ENCODE results near the gene SAT1.
A peak's percentile ranks its signal among the peaks of the same experiment; 100 is the strongest.

The SAT1 gene

DNA sequence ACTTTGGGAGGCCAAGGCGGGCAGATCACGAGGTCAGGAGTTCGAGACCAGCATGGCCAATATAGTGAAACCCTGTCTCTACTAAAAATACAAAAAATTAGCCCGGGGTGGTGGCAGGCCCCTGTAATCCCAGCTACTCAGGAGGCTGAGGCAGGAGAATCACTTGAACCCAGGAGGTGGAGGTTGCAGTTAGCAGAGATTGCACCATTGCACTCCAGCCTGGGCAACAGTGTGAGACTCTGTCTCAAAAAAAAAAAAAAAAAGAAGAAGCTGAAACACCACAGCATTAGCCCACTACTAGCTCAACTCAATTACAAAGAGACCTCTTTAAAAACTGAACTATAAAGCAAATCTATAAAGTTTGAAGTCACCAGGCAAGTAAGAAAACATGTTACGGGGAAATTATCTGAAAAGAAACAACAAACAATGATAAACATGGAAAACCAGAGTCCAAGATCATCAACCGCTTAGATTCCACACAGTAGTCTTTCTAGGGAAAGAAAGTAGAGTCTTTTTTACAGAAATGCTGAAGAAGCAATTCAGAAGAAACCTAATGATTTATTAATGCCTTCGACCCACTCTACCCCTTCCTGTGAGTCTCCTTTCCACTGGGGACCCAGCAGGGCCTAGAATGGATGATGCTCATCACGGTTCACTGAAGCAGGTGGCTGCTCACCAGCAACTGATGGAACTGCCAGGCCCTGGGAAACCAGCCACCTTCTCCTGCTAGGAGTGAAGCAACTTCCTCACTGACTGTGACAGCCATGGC is 6.6 kb downstream of the SAT1 start:
- no peak for TF ChIP-seq GABPA (IDR thresholded peaks at IDR 0.05; ENCODE audit: low read depth)
- peak; percentile 22; the same call in 1 of the 2 replicates for TF ChIP-seq SPI1 (IDR thresholded peaks at IDR 0.05; ENCODE audit: borderline replicate concordance, low read depth)
- peak in 1 of 2 experiments; percentile 33 for DNase-seq (ENCODE audit: low read depth in 1 of 2, low spot score in 1 of 2)
- H3K27me3 ChIP-seq (ENCODE audit: insufficient read depth, poor library complexity, severe bottlenecking): no peaks in the 10 kb centered on the region
- no peak overlapping the region for H3K4me3 ChIP-seq (replicated peaks; ENCODE audit: insufficient read depth, low read length)
- no peak overlapping the region for H3K27ac ChIP-seq (replicated peaks)

DNA sequence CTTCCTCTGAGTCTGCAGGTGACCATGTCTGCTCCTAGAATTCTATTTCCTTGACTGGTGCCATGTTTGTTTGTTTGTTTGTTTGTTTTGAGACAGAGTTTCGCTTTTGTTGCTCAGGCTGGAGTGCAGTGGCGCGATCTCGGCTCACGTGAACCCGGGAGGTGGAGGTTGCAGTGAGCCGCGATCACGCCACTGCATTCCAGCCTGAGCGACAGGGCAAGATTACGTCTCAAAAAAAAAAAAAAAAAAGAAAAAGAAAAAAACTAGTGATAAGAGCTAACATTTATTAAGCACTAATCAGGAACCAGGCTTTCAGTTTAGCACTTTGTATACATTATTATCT is 7.2 kb downstream of the SAT1 start:
- Histone ChIP-seq H3K27me3 (ENCODE audit: insufficient read depth, poor library complexity, severe bottlenecking) (no peaks in the 10 kb centered on the region), H3K27ac (replicated peaks) (no peak overlapping the region), H3K4me3 (replicated peaks; ENCODE audit: insufficient read depth, low read length) (no peak overlapping the region)
- TF ChIP-seq, protein P1, sequence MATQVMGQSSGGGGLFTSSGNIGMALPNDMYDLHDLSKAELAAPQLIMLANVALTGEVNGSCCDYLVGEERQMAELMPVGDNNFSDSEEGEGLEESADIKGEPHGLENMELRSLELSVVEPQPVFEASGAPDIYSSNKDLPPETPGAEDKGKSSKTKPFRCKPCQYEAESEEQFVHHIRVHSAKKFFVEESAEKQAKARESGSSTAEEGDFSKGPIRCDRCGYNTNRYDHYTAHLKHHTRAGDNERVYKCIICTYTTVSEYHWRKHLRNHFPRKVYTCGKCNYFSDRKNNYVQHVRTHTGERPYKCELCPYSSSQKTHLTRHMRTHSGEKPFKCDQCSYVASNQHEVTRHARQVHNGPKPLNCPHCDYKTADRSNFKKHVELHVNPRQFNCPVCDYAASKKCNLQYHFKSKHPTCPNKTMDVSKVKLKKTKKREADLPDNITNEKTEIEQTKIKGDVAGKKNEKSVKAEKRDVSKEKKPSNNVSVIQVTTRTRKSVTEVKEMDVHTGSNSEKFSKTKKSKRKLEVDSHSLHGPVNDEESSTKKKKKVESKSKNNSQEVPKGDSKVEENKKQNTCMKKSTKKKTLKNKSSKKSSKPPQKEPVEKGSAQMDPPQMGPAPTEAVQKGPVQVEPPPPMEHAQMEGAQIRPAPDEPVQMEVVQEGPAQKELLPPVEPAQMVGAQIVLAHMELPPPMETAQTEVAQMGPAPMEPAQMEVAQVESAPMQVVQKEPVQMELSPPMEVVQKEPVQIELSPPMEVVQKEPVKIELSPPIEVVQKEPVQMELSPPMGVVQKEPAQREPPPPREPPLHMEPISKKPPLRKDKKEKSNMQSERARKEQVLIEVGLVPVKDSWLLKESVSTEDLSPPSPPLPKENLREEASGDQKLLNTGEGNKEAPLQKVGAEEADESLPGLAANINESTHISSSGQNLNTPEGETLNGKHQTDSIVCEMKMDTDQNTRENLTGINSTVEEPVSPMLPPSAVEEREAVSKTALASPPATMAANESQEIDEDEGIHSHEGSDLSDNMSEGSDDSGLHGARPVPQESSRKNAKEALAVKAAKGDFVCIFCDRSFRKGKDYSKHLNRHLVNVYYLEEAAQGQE (IDR thresholded peaks at IDR 0.05; ENCODE audit: insufficient replicate concordance, low read depth): no peak
- TF ChIP-seq POLR2AphosphoS5 (IDR thresholded peaks at IDR 0.05; ENCODE audit: low read depth) (no peak), GABPA (IDR thresholded peaks at IDR 0.05; ENCODE audit: low read depth) (no peak), SPI1 (IDR thresholded peaks at IDR 0.05; ENCODE audit: borderline replicate concordance, low read depth) (no peak)
- TF ChIP-seq, protein P2, sequence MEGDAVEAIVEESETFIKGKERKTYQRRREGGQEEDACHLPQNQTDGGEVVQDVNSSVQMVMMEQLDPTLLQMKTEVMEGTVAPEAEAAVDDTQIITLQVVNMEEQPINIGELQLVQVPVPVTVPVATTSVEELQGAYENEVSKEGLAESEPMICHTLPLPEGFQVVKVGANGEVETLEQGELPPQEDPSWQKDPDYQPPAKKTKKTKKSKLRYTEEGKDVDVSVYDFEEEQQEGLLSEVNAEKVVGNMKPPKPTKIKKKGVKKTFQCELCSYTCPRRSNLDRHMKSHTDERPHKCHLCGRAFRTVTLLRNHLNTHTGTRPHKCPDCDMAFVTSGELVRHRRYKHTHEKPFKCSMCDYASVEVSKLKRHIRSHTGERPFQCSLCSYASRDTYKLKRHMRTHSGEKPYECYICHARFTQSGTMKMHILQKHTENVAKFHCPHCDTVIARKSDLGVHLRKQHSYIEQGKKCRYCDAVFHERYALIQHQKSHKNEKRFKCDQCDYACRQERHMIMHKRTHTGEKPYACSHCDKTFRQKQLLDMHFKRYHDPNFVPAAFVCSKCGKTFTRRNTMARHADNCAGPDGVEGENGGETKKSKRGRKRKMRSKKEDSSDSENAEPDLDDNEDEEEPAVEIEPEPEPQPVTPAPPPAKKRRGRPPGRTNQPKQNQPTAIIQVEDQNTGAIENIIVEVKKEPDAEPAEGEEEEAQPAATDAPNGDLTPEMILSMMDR (IDR thresholded peaks at IDR 0.05; ENCODE audit: insufficient read depth, low read length): no peak
- DNase-seq (ENCODE audit: low read depth in 1 of 2, low spot score in 1 of 2): no peak

DNA sequence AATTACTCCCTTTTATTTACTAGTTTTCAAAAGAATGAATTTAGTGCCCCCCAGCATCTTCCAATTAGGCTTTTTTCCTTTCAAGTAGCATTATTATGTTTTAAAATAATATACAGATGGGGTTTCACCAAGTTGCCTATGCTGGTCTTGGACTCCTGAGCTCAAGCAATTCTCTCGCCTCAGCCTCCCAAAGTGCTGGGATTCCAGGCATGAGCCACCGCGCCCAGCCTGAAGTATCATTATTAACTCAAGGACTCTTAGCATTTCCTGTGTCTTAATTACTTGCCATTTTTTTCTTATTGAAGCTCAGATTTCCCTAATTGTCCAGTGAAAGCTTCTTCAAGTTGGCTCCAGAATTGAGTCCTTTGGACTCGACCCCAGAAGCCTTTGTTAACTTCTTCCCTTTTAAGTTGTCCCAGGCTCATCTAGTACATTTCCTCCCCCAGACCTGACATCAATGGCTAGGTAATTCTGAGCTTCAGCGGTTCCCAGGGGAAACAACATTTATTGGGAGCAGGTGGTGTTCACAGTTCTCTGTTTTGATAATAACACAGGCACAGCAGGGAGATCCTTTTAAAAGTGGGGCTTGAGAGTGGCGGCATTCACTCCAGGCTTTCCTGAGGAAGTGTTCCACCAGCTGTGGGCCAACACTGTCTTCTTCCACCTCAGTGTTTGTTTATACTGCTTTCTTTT is 10.0 kb downstream of the SAT1 start:
- Histone ChIP-seq H3K4me3 (replicated peaks; ENCODE audit: insufficient read depth, low read length) (no peak overlapping the region), H3K27ac (replicated peaks) (no peak overlapping the region), H3K27me3 (ENCODE audit: insufficient read depth, poor library complexity, severe bottlenecking) (no peaks in the 10 kb centered on the region)
- TF ChIP-seq SPI1 (IDR thresholded peaks at IDR 0.05; ENCODE audit: borderline replicate concordance, low read depth) (no peak), GABPA (IDR thresholded peaks at IDR 0.05; ENCODE audit: low read depth) (no peak), POLR2AphosphoS5 (IDR thresholded peaks at IDR 0.05; ENCODE audit: low read depth) (no peak)
- TF ChIP-seq, protein P2 (IDR thresholded peaks at IDR 0.05; ENCODE audit: insufficient read depth, low read length): no peak
- TF ChIP-seq, protein P1 (IDR thresholded peaks at IDR 0.05; ENCODE audit: insufficient replicate concordance, low read depth): no peak
- no peak for DNase-seq (ENCODE audit: low read depth in 1 of 2, low spot score in 1 of 2)

DNA sequence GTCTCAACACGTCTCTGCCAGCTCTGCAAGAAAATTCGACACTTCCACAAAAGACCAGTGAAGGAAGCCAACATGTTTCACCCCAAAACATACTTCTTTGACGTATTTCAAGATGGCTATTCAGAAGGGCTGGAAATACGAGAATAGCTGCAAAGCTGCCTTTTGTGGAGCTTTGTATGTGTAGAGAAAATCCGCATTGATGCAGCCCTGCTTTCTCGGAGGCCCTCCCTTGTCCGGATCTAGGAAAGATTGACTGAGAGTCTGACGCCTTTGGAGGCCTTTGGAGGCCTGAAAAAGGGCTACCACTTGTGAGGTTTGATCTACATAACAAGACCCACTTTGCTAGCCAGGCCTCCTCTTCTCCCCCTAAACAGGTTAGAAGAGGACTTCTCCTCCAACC is 12.2 kb downstream of the SAT1 start:
- TF ChIP-seq, protein P1 (IDR thresholded peaks at IDR 0.05; ENCODE audit: insufficient replicate concordance, low read depth): no peak
- TF ChIP-seq GABPA (IDR thresholded peaks at IDR 0.05; ENCODE audit: low read depth) (no peak), POLR2AphosphoS5 (IDR thresholded peaks at IDR 0.05; ENCODE audit: low read depth) (no peak), SPI1 (IDR thresholded peaks at IDR 0.05; ENCODE audit: borderline replicate concordance, low read depth) (no peak)
- TF ChIP-seq, protein P2 (IDR thresholded peaks at IDR 0.05; ENCODE audit: insufficient read depth, low read length): no peak
- H3K27me3 ChIP-seq (ENCODE audit: insufficient read depth, poor library complexity, severe bottlenecking): no peaks in the 10 kb centered on the region
- no peak overlapping the region for H3K27ac ChIP-seq (replicated peaks)
- no peak overlapping the region for H3K4me3 ChIP-seq (replicated peaks; ENCODE audit: insufficient read depth, low read length)
- no peak for DNase-seq (ENCODE audit: low read depth in 1 of 2, low spot score in 1 of 2)
